Activated T-cell treated with anti-CD3 and anti-CD28 coated beads, Interleukin-2, amount 50 U/mL, for 72 hours (primary cell): ENCODE results near the gene NFIX. TPM values are rescaled to one million over a fixed set of nuclear protein-coding genes. Genes with fewer than 3 reads are reported as not detected.
A peak's percentile ranks its signal among the peaks of the same experiment; 100 is the strongest.

Source experiments
- ATAC-seq, 2 donors: fragments of 150-1000 bp; cut with Tn5 transposase; replicated peaks in 1 of 2; 2 replicates each; pipeline ENCODE4 v1.10.0; 2021; ENCODE audit warnings: moderate library complexity in 2 of 2, mild to moderate bottlenecking in 1 of 2
- DNase-seq, 2 donors: peaks; one replicate each; pipeline ENCODE4 v3.0.0; 2021 to 2022; ENCODE audit warnings: mixed read lengths in 1 of 2
- H3K27ac Mint-ChIP-seq: one replicate; pipeline ENCODE4 v1.8.0; 2022; ENCODE audit warnings: mild to moderate bottlenecking, moderate library complexity, mixed read lengths
- H3K27me3 Mint-ChIP-seq: one replicate; pipeline ENCODE4 v1.8.0; 2022; ENCODE audit warnings: low read depth, mixed read lengths
- H3K36me3 Mint-ChIP-seq, 2 donors: one replicate each; pipeline ENCODE4 v1.8.0; 2022; ENCODE audit warnings: mixed read lengths in 2 of 2, mild to moderate bottlenecking in 1 of 2; ENCODE audit not compliant: insufficient read depth in 2 of 2
- H3K4me1 Mint-ChIP-seq: one replicate; pipeline ENCODE4 v1.8.0; 2022; ENCODE audit warnings: low read depth, mixed read lengths
- H3K4me3 Mint-ChIP-seq, 2 donors: one replicate each; pipeline ENCODE4 v1.8.0; 2022; ENCODE audit warnings: mild to moderate bottlenecking in 2 of 2, mixed read lengths in 2 of 2, moderate library complexity in 2 of 2
- H3K9me3 Mint-ChIP-seq, 2 donors: one replicate each; pipeline ENCODE4 v1.8.0; 2022; ENCODE audit warnings: mixed read lengths in 2 of 2
- total RNA-seq, 2 donors: library from RNA; stranded (reverse); gene quantifications; one replicate each; pipeline ENCODE4 v1.2.3, GENCODE V29; 2022

Gene NFIX
- total RNA-seq, 2 donors from 2014 or later = 2.2 to 2.8 TPM

DNA sequence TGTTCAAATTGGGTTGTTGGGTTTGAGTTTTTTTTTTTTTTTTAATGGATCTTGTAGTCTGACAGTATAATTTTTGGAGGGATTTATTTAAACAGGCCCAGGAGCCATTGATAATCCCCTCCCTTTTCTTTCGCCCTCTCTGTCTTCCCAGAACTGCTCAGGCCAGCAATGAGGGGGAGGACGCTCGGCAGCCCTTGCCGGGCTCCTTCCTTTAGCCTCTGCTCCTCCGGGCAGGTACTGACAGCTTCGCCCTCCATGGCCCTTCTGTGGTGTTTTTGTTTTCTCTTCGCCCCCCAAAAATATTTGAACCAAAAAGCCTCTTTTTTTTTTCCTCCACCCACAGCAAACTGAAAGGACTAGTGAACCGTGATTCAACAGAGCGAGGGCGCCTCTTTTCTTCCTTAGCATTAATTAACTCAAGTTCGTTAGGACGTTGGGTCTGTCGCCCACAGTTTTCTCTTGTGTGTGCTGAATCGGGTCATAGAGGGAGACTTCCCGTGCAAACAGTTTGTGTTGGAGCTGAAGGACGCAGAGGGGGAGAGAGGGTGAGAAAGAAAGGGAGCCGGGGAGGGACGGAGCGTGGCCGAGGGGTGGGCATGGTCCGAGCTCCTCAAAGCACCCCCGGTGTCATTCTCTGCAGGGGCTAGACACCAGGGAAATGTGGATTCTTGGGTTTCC is 21.5 kb downstream of the NFIX start:
- H3K27ac Mint-ChIP-seq = no peak overlapping the region
- DNase-seq (no peak), ATAC-seq (no peak)
- peaks cover 0 to 1% of the 10 kb centered on the region in 2 donors for H3K36me3 Mint-ChIP-seq
- H3K27me3 Mint-ChIP-seq = peaks cover 60% of the 10 kb centered on the region
- no peaks in the 10 kb centered on the region for H3K9me3 Mint-ChIP-seq
- H3K4me1 Mint-ChIP-seq = peaks cover 32% of the 10 kb centered on the region
- no peak overlapping the region for H3K4me3 Mint-ChIP-seq

DNA sequence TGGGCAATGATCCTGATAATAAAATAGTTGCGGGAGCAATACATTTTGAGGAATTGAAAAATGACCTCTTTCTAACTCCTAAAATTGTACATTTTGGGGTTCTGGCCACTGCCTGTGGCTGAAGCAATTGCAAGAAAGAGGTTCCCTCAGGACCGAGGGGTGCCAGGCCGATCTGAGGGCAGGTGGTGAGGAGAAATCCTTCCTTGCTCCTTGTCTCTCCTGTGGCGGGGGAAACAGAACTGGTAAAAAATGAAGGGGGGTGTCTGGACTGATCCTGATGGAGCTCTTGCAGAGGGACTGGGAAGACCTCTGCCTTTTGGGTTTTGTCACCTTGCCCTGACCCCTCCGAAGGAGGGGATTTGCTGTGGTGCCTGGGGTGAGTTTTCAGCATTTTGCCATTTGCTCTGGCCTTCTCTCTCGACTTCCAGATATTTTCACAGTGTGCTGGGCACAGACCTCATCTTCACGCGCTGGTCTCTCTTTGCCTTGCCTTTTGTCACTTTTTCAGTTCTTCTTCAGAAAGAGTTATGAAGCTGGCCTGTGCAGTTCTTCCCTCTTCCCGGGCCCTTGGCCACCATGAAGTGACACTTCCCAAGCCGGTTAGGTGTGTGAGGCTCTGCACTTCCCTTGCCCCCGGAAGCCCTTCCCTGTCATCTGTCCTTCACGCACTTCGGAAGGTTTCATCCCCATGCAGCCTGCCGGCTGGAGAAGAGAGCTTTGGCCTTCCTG is 22.2 kb downstream of the NFIX start:
- no peaks in the 10 kb centered on the region for H3K9me3 Mint-ChIP-seq

DNA sequence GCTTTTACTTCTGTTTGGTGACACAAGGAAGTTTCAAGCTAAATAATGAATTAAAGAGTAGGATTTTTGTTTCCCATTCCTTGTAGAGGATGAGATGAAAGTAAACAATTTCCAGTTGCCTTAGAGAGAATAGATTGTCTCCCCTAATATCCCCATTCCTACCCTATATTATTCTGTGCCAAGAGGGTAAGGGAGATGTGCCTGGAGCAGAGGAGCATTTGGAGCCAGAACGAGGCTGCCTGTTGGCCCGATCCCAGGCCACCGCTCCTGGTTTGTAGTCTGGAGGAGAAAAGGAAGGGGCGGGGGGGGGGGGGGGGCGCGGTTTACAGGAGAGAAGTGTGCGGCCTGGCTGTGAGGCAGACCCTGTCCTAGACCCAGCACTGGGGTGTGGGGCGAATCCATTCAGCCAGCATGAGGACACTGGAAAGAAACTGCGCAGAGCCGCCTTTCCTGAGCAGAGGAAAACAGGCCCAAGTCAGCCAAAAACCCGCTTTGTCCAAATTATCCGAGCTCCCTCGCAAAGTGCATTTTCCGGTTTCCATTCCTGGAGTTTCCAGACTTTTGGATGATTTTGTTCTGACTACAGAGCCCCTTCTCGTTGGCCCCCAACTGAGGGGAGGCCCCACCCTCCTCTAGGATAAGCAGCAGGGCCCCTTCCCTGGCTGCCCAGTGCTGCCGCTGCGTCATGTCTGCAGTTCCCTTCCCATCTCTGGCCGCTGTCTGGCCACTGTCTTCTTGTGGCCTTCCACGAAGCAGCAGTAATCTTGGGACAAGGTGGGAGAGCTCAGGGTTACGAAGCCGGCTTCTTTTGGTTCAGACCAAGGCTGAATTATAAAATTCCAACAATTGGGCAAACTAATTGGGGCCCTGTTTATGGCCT is 23.0 kb downstream of the NFIX start:
- Mint-ChIP-seq H3K9me3 (no peaks in the 10 kb centered on the region), H3K27me3 (peaks cover 55% of the 10 kb centered on the region), H3K36me3 (no peaks in the 10 kb centered on the region), H3K4me3 (no peak overlapping the region), H3K27ac (no peak overlapping the region), H3K4me1 (peaks cover 34% of the 10 kb centered on the region)
- DNase-seq = no peak
- no peak for ATAC-seq

More for the DNA sequence above, 22.2 kb downstream of the NFIX start:
- ATAC-seq (no peak), DNase-seq (no peak)
- Mint-ChIP-seq H3K36me3 (peaks cover 0 to 1% of the 10 kb centered on the region in 2 donors), H3K4me3 (no peak overlapping the region), H3K27ac (no peak overlapping the region), H3K27me3 (peaks cover 58% of the 10 kb centered on the region), H3K4me1 (peaks cover 36% of the 10 kb centered on the region)

DNA sequence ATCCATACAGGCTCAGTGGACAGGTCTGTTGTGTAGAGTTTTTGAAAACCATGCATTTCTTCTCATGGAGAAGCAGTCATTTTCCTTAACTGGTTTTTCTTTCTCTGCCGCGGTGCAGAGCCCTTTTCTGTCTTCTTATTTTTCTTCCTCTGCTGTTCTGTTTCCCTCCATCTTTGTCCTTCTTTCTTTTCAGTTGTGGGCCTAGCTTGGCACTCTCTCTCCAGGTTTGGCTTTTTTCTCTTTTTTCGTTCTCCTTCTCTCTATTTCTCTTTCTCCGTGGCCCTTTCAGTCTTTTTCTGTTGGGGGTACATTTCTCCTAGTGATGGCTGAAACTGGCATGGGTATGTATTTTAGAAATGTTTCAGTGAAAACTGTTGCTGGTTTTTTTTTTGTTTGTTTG is 24.1 kb downstream of the NFIX start:
- H3K36me3 Mint-ChIP-seq = no peaks in the 10 kb centered on the region
- no peaks in the 10 kb centered on the region for H3K9me3 Mint-ChIP-seq
- DNase-seq = no peak
- H3K4me3 Mint-ChIP-seq = no peak overlapping the region
- ATAC-seq = no peak
- peaks cover 54% of the 10 kb centered on the region for H3K27me3 Mint-ChIP-seq
- H3K27ac Mint-ChIP-seq = no peak overlapping the region
- peaks cover 30% of the 10 kb centered on the region for H3K4me1 Mint-ChIP-seq

GRCh38 chr19:13020002-13020414 is 24.7 kb downstream of the NFIX start:
- DNase-seq (no peak), ATAC-seq (no peak)
- Mint-ChIP-seq H3K4me1 (peaks cover 28% of the 10 kb centered on the region), H3K36me3 (peaks cover 0 to 3% of the 10 kb centered on the region in 2 donors), H3K4me3 (no peak overlapping the region), H3K27ac (no peak overlapping the region), H3K27me3 (peaks cover 54% of the 10 kb centered on the region), H3K9me3 (no peaks in the 10 kb centered on the region)

DNA sequence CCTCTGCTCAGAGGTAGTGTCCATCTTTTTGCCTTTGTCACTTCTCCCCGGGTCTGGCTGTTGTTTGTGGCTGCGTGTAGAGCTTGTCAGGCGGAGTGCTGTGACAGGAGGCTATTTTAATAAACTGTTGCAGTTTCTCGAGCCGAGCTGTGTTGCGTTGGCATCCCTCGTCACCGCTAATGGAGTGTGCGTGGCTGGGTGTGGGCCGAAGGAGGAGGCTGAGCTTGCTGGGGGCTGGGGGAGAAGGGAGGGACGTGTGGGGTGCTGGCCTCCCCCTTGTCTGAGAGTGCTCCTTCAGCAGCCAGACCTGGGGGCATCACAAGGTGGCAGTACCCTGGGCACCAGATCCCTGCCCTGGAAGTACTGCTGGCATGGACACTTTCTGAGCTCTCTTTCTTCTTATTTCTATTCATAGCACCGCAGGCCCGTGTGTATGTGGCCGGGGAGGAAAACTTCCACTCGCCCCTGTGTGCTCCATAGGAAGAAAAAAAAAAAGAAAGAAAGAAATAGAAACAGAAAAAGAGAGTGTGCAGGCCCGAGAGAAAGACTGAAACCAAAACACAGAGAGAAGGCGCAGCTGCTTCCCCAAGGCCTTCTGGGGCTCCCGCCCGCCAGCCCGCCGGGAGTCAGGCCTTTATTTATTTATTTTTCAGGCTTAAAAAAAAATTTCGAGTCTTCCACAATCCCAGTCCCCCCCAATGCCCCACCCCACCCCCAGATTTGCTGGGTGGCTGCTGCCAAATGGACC is 27.0 kb downstream of the NFIX start:
- H3K27ac Mint-ChIP-seq = no peak overlapping the region
- H3K27me3 Mint-ChIP-seq = peaks cover 47% of the 10 kb centered on the region
- H3K4me1 Mint-ChIP-seq = peaks cover 33% of the 10 kb centered on the region
- peaks cover 0 to 3% of the 10 kb centered on the region in 2 donors for H3K36me3 Mint-ChIP-seq
- DNase-seq (no peak), ATAC-seq (no peak)
- no peaks in the 10 kb centered on the region for H3K9me3 Mint-ChIP-seq
- peak overlapping the region; percentile 56 to 77 for H3K4me3 Mint-ChIP-seq

DNA sequence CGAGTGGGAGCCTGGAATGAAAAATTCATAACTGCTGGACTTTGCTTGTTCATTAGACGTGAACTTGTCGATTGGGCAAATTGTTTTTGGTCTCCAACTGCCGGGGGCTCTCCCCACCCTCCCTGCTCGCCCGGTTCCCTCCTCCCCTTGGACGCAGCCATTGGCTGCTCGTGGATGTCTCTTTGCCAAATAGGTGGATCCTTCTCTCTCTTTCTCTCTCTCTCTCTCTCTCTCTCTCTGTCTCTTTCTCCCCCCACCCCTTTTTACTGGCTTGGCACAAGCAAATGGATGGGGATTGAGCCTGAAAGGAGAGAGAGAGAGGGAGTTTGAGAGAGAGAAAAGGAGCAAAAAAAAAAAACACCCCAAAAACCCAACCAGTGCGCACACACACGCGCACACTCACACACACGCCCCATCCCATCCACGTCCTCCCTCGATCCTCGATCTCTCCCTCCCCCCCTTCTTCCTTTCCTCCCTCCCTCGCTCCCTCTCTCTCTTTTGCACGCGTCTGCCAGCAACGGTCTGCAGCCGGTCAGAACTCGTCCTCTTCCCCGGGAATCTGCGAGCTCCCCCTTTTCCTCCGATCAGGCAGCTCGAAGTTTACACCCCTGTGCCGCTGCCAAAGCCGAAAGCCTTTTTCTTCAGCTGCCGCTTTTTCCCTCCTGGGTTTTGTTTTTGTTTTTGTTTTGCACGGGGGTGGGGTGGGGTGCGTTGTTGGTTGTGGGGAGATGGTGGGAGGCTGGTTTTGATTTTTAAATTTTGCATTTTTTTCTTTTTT is 27.8 kb downstream of the NFIX start:
- H3K27ac Mint-ChIP-seq = no peak overlapping the region
- peaks cover 0 to 3% of the 10 kb centered on the region in 2 donors for H3K36me3 Mint-ChIP-seq
- peaks cover 47% of the 10 kb centered on the region for H3K27me3 Mint-ChIP-seq
- H3K4me3 Mint-ChIP-seq = peak overlapping the region; percentile 77 to 81
- no peaks in the 10 kb centered on the region for H3K9me3 Mint-ChIP-seq
- H3K4me1 Mint-ChIP-seq = peaks cover 33% of the 10 kb centered on the region
- no peak for DNase-seq
- ATAC-seq = peak; percentile 37 to 41

- no peaks in the 10 kb centered on the region for H3K9me3 Mint-ChIP-seq
- peaks cover 47% of the 10 kb centered on the region for H3K27me3 Mint-ChIP-seq
- peaks cover 0 to 3% of the 10 kb centered on the region in 2 donors for H3K36me3 Mint-ChIP-seq
- peak overlapping the region; percentile 77 to 81 for H3K4me3 Mint-ChIP-seq
- H3K4me1 Mint-ChIP-seq = peaks cover 33% of the 10 kb centered on the region
- no peak for ATAC-seq
- no peak for DNase-seq
- H3K27ac Mint-ChIP-seq = no peak overlapping the region
Observed at GRCh38 chr19:13023656-13024055, 28.4 kb downstream of the NFIX start.

GRCh38 chr19:13024126-13024950 is 29.1 kb downstream of the NFIX start:
- peak; percentile 44 to 46 for ATAC-seq
- peak overlapping the region; percentile 73 to 74 for H3K4me3 Mint-ChIP-seq
- no peak overlapping the region for H3K27ac Mint-ChIP-seq
- H3K4me1 Mint-ChIP-seq = peaks cover 33% of the 10 kb centered on the region
- DNase-seq = no peak
- peaks cover 0 to 3% of the 10 kb centered on the region in 2 donors for H3K36me3 Mint-ChIP-seq
- no peaks in the 10 kb centered on the region for H3K9me3 Mint-ChIP-seq
- H3K27me3 Mint-ChIP-seq = peaks cover 47% of the 10 kb centered on the region

DNA sequence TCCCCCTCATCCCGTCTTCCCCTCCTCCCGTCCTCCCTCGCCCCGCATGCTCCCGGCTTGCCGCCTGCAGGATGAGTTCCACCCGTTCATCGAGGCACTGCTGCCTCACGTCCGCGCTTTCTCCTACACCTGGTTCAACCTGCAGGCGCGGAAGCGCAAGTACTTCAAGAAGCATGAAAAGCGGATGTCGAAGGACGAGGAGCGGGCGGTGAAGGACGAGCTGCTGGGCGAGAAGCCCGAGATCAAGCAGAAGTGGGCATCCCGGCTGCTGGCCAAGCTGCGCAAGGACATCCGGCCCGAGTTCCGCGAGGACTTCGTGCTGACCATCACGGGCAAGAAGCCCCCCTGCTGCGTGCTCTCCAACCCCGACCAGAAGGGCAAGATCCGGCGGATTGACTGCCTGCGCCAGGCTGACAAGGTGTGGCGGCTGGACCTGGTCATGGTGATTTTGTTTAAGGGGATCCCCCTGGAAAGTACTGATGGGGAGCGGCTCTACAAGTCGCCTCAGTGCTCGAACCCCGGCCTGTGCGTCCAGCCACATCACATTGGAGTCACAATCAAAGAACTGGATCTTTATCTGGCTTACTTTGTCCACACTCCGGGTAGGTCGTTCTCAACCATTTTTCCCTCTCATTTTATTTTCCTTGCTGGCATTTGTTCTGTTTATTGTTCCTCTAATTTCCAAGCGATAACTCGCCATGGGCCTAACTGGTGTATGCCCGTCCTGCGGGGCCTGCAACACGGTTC is 29.8 kb downstream of the NFIX start:
- ATAC-seq = no peak
- no peaks in the 10 kb centered on the region for H3K9me3 Mint-ChIP-seq
- no peak overlapping the region for H3K27ac Mint-ChIP-seq
- no peak for DNase-seq
- peaks cover 30% of the 10 kb centered on the region for H3K4me1 Mint-ChIP-seq
- H3K36me3 Mint-ChIP-seq = peaks cover 0 to 3% of the 10 kb centered on the region in 2 donors
- peak overlapping the region in 1 of 2 donors; percentile 49 for H3K4me3 Mint-ChIP-seq
- peaks cover 41% of the 10 kb centered on the region for H3K27me3 Mint-ChIP-seq
